Measurements from ENCODE around the gene MYBPH.

- TF ChIP-seq KAT2A (conservative IDR thresholded peaks at IDR 0.05; ENCODE audit: control insufficient read depth, low read depth, low read length) (no peak), POLR2A (IDR thresholded peaks at IDR 0.05; ENCODE audit: low read depth, low read length) (no peak)
- TF ChIP-seq, protein P1, sequence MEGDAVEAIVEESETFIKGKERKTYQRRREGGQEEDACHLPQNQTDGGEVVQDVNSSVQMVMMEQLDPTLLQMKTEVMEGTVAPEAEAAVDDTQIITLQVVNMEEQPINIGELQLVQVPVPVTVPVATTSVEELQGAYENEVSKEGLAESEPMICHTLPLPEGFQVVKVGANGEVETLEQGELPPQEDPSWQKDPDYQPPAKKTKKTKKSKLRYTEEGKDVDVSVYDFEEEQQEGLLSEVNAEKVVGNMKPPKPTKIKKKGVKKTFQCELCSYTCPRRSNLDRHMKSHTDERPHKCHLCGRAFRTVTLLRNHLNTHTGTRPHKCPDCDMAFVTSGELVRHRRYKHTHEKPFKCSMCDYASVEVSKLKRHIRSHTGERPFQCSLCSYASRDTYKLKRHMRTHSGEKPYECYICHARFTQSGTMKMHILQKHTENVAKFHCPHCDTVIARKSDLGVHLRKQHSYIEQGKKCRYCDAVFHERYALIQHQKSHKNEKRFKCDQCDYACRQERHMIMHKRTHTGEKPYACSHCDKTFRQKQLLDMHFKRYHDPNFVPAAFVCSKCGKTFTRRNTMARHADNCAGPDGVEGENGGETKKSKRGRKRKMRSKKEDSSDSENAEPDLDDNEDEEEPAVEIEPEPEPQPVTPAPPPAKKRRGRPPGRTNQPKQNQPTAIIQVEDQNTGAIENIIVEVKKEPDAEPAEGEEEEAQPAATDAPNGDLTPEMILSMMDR (IDR thresholded peaks at IDR 0.05 in 2 of 3, conservative IDR thresholded peaks at IDR 0.05 in 1 of 3; ENCODE audit: control insufficient read depth in 2 of 3, extremely low read depth in 1 of 3, insufficient read depth in 1 of 3, low read depth in 3 of 3, low read length in 3 of 3), result no peak
These were observed 30.1 kb downstream of the MYBPH start for GRCh38 chr1:203145321-203146041.
